Measurements from ENCODE around the gene ADAMTS15.
"Not testable (repeated sequence)": the region's sequence is repeated elsewhere in the genome, so short reads cannot be mapped to it uniquely, and the experiment has no call there.

Gene ADAMTS15

DNA sequence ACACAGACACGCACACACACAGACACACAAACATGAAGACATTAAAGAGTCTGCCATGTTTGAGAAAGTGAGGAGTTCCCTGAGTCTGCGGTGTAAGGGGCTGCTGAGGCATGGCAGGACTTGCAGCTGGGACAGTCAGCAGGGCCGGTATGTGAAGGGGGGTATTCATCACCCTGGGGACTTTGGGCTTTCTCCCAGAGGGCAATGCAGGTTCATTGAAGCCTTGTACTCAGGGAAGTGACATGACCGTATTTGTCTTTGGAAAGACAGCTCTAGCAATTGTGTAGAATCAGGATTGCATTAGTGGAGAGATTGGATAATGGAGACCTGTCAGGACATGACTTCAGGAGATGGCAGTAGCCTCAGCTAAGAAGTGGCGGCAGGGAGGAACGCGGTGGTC is 10.6 kb upstream of the ADAMTS15 start:
- DNase-seq (ENCODE audit: low read depth) = no peak

DNA sequence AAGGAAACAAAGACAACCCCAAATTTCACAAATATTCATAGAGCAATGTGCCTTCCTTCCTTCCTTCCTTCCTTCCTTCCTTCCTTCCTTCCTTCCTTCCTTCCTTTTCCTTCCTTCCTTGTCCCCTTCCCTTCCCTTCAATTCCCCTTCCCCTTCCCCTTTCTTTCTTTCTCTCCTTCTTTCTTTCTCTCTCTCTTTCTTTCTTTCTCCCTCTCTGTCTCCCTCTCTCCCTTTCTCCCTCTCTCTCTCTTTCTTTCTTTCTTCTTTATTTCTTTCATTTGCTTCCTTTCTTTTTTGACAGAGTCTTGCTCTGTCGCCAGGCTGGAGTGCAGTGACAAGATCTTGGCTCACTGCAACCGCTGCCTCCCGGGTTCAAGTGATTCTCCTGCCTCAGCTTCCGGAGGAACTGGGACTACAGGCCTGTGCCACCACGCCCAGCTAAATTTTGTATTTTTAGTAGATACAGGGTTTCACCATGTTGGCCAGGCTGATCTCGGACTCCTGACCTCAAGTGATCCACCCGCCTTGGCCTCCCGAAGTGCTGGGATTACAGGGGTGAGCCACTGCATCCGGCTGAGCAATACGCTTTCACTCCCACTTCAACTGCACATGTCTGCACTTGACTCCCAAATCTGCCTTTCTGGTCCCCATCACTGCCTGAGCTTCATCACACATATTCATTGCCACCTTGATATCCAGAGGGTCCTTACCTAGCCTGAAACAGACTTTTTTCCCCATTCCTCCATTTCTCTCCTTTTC is 9.9 kb upstream of the ADAMTS15 start:
- not testable (repeated sequence) for DNase-seq (ENCODE audit: low read depth)

GRCh38 chr11:130439160-130439519 is 9.3 kb upstream of the ADAMTS15 start:
- no peak for DNase-seq (ENCODE audit: low read depth)

- DNase-seq (ENCODE audit: low read depth) = no peak
These were observed 8.6 kb upstream of the ADAMTS15 start for GRCh38 chr11:130439876-130440275.

GRCh38 chr11:130441719-130442118 is 6.7 kb upstream of the ADAMTS15 start:
- DNase-seq (ENCODE audit: low read depth) = no peak

DNA sequence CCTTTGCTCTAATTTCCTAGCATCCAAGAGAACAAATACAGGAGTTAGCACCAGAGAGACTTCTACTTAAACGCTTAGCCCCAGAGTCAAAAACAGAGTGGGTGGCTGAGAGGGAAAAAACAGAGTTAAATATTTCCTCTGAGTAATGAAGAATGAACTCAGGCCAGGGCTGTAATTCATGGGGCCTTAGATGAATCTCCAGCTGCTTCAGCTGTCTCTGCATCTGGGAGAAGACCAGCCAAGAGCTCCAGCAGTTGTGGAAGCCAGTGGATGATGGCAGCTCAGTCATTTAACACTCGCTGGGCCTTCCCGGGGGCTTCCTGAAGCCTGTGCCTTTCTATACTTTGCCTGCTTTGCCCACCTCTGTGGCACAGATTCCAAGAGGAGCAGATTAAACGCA is 5.7 kb upstream of the ADAMTS15 start:
- no peak for DNase-seq (ENCODE audit: low read depth)

DNA sequence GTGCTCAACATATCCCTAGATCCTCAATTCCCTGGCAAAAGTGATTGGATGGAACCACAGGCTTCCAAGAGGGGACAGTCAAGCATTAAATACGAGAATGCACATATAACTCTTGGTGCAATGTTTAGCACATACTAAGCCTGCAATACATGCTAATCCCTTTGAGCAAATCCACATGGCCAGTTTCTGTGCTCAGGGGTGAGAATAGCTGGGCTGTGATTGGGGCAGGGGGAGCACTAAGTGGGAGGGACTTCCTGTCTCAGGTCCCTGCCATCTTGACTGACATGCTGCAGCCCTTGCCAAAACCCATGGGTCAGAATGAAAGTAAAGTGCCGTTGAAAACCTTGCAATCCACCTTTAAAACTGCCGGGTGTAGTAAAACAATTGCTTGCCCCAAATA is 2.7 kb upstream of the ADAMTS15 start:
- DNase-seq (ENCODE audit: low read depth) = no peak

GRCh38 chr11:130448039-130448415 is 418 bp upstream of the ADAMTS15 start:
- no peak for DNase-seq (ENCODE audit: low read depth)

DNA sequence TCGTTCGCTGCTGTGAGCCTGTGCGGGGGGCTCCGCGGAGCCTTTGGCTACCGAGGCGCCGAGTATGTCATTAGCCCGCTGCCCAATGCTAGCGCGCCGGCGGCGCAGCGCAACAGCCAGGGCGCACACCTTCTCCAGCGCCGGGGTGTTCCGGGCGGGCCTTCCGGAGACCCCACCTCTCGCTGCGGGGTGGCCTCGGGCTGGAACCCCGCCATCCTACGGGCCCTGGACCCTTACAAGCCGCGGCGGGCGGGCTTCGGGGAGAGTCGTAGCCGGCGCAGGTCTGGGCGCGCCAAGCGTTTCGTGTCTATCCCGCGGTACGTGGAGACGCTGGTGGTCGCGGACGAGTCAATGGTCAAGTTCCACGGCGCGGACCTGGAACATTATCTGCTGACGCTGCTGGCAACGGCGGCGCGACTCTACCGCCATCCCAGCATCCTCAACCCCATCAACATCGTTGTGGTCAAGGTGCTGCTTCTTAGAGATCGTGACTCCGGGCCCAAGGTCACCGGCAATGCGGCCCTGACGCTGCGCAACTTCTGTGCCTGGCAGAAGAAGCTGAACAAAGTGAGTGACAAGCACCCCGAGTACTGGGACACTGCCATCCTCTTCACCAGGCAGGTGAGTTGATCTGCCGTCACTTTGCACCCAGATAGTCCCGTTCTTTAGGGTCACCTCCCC is 1.0 kb downstream of the ADAMTS15 start:
- no peak for DNase-seq (ENCODE audit: low read depth)

DNA sequence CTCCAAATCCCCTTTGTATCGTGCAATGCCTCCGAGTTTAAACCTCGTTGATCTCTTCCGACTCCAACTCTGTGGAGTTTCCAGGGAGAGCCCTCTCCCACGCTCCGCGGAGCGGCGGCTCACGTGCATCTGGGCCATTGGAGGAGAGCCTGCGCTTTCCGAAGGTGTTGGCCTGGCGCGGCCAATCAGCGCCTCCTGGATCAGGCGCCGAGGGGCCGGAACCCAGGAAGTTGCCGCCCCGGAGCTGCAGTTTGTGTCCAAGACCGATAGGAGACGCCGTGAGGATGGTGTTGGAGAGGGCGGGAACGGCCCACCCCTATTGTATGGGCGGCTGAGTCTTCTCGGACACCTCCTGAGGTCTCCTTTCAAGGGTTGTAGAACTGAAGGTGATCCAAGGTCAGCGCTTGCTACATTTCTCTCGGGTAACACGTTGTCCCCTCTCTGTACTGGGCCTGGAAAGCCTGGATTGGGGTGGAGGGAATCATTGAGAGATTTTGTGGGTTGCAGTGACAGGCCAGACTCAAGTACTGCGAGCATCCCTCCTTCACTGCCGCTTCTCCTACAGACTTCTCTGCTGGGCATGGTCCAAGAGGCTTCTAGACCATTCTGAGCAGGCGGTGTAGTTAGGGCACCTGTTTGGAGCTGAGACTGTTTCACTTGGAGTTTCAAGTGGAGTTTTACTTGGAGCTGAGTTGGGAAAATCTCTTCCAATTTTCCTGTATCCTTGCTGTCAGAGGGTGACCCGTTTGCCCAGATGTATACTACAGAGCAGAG is 1.7 kb downstream of the ADAMTS15 start:
- no peak for DNase-seq (ENCODE audit: low read depth)

GRCh38 chr11:130451231-130452019 is 3.0 kb downstream of the ADAMTS15 start:
- DNase-seq (ENCODE audit: low read depth) = no peak

- DNase-seq (ENCODE audit: low read depth) = no peak
These were observed 3.7 kb downstream of the ADAMTS15 start for GRCh38 chr11:130452176-130452575.

GRCh38 chr11:130452940-130453339 is 4.5 kb downstream of the ADAMTS15 start:
- DNase-seq (ENCODE audit: low read depth) = no peak

GRCh38 chr11:130454491-130455252 is 6.2 kb downstream of the ADAMTS15 start:
- no peak for DNase-seq (ENCODE audit: low read depth)

- no peak for DNase-seq (ENCODE audit: low read depth)
These were observed 7.2 kb downstream of the ADAMTS15 start for GRCh38 chr11:130455483-130456127.

DNA sequence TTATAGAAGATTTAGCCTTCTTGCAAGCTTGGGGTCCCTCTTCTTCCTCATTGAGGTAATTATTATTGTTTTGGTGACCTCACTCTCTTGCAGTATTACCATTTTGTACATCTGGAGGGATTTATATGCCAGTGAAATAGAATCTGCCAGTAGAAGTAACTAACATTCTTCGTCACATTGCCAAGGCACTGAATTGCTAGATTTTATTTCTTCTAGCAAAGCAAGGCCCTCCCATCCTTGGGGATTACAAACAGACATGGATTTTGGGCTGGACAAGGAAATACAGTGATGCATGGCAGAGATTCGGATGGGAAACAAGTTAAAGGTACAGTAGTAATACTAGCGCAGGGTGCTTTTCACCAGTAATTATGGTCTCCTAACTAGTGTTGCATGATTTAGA is 7.8 kb downstream of the ADAMTS15 start:
- DNase-seq (ENCODE audit: low read depth) = no peak

DNA sequence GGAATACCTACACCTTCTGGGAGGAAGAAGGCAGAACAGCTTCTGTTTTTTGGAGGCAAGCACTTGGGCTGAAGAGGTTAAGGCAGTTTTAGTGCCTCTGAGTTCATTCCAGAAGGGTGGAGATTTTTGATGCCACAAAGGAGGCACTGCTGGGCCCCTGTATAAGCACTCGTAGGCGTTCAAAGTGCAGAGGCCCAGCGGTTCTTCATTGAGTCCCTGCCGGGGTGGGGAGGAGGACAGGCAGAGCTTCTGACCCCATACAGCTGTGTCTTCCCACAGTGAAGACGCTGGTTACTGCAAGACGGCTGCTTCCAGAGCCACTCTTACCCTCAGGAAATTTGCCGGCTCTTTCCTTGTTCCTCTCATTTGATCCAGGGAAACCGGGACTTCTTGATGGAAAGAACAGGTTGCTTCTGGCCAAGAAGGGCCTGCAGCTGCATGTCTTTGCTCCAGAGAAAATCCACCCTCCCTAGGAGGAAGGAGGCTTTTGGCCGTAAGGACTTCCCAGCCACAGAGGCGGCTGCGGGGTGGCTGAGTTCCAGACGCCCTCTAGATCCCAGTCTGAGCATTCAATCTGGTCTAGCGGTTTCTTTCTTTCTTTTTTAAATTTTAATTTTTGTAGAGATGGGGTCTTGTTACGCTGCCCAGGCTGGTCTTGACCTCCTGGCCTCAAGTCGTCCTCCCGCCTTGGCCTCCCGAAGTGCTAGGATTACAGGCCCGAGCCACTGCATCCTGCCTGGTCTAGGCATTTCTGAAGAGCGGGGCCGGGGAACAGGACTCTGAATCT is 9.4 kb downstream of the ADAMTS15 start:
- no peak for DNase-seq (ENCODE audit: low read depth)

GRCh38 chr11:130458410-130458729 is 9.9 kb downstream of the ADAMTS15 start:
- no peak for DNase-seq (ENCODE audit: low read depth)

DNA sequence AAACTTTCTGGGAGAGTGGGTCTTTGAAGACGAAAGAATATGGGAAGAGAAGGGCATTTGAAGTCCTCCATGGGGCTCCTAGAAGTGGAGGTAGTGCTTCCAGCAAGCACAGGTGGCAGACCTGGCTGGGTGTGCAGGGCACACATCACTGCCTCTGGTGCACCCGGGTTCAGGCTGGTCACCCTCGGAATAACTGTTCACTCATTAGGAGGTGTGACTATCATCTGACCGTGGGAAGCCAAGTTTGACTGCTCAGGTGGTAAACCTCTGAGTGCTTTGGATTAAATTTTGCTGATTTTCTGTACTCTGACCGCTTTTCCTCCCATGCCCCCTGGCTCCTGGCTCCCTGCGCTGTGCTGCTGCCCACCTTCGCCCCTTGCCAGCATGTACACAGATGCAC is 11.1 kb downstream of the ADAMTS15 start:
- no peak for DNase-seq (ENCODE audit: low read depth)

Data from activated T-helper 1 cell treated with Interleukin-2 at 50 U/mL for 16 hours (primary cell).